BJ (cell line): Measurements from ENCODE around the gene SOX3. TPM values are rescaled to one million over a fixed set of nuclear protein-coding genes. Genes with fewer than 3 reads are reported as not detected.

ENCODE experiments used
- CTCF ChIA-PET: fragments of 350-600 bp; formaldehyde crosslinking; extraction: SDS; loops from one replicate; lab custom pipeline; 2021; ENCODE audit warnings: antibody characterized with exemption, inconsistent platforms; lab: Yijun Ruan, JAX
- POLR2A ChIA-PET: fragments of 300-600 bp; sonication (Branson Sonifier 250); formaldehyde crosslinking; extraction: SDS; loops from one replicate; lab custom pipeline; 2021; ENCODE audit warnings: antibody characterized with exemption; lab: Charles Lee
- DNase-seq: peaks from one replicate; pipeline ENCODE4 v3.0.0-alpha.2; 2011; ENCODE audit warnings: low read depth
- H3K27me3 ChIP-seq: 2 replicates; pipeline ENCODE4 v1.6.0; 2011; ENCODE audit warnings: low read length; ENCODE audit not compliant: control insufficient read depth, insufficient read depth
- H3K36me3 ChIP-seq: 2 replicates; pipeline ENCODE4 v1.5.1; 2011; ENCODE audit warnings: low read length; ENCODE audit not compliant: control insufficient read depth, insufficient read depth
- H3K4me3 ChIP-seq: 2 replicates; pipeline ENCODE4 v1.5.1; 2011; ENCODE audit warnings: low read depth, mild to moderate bottlenecking, control low read depth, low read length
- CTCF ChIP-seq: IDR thresholded peaks from 2 replicates; pipeline ENCODE4 v1.5.1; 2011; ENCODE audit warnings: low read depth, mild to moderate bottlenecking, control low read depth, inconsistent platforms, low read length, moderate library complexity; ENCODE audit not compliant: insufficient read depth
- polyA plus RNA-seq: library from polyadenylated mRNA; depleted of rRNA; stranded (reverse); fragments of >200 nt; gene quantifications from 2 replicates; pipeline ENCODE4 v1.2.3, GENCODE V29; 2011

Gene SOX3
- polyA plus RNA-seq, 1 experiment: not detected

GRCh38 chrX:140503714-140504351 is 1.0 kb downstream of the SOX3 start:
- H3K27me3 ChIP-seq: peaks cover 22% of the 10 kb centered on the region
- no peak for DNase-seq
- POLR2A ChIA-PET: no interaction called here

GRCh38 chrX:140503238-140503601 is 1.6 kb downstream of the SOX3 start:
- Histone ChIP-seq H3K4me3 (no peak overlapping the region), H3K27me3 (peaks cover 19% of the 10 kb centered on the region), H3K36me3 (no peaks in the 10 kb centered on the region)
- POLR2A ChIA-PET: no interaction called here
- no peak for DNase-seq
- CTCF ChIA-PET: no interaction called here
- no peak for TF ChIP-seq CTCF

More at GRCh38 chrX:140503714-140504351, 1.0 kb downstream of the SOX3 start:
- TF ChIP-seq CTCF: no peak
- no peak overlapping the region; the same call in 1 of the 2 replicates for H3K4me3 ChIP-seq
- H3K36me3 ChIP-seq: no peaks in the 10 kb centered on the region
- CTCF ChIA-PET: no interaction called here

GRCh38 chrX:140502491-140503237 is 2.2 kb downstream of the SOX3 start:
- no peak for DNase-seq
- CTCF ChIA-PET: no interaction called here
- no peak for TF ChIP-seq CTCF
- H3K36me3 ChIP-seq: no peaks in the 10 kb centered on the region
- H3K27me3 ChIP-seq: peaks cover 17% of the 10 kb centered on the region
- POLR2A ChIA-PET: no interaction called here
- H3K4me3 ChIP-seq: no peak overlapping the region

- POLR2A ChIA-PET: no interaction called here
- TF ChIP-seq CTCF: no peak
- peaks cover 17% of the 10 kb centered on the region for H3K27me3 ChIP-seq
- DNase-seq: no peak
- no peaks in the 10 kb centered on the region for H3K36me3 ChIP-seq
- CTCF ChIA-PET: no interaction called here
- no peak overlapping the region for H3K4me3 ChIP-seq
Observed at GRCh38 chrX:140501940-140502468, 2.9 kb downstream of the SOX3 start.

GRCh38 chrX:140501321-140501720 is 3.5 kb downstream of the SOX3 start:
- POLR2A ChIA-PET: no interaction called here
- H3K27me3 ChIP-seq: peaks cover 15% of the 10 kb centered on the region
- no peak for TF ChIP-seq CTCF

More at GRCh38 chrX:140501321-140501720, 3.5 kb downstream of the SOX3 start:
- no peak for DNase-seq
- CTCF ChIA-PET: no interaction called here
- no peaks in the 10 kb centered on the region for H3K36me3 ChIP-seq
- H3K4me3 ChIP-seq: no peak overlapping the region
